ENCODE measurements around the gene SLBP.

The SLBP gene
- 46.0 reads per million, percentile 66 among the genes with 10 or more reads in this experiment for total RNA-seq

GRCh38 chr4:1712216-1713002 lies at the start of gene SLBP:
SLBP (minus strand) TSS chr4:1712319; CDS start chr4:1712188, 131 bp downstream.
- DNase-seq, result peak; percentile 98

- DNase-seq, result no peak
Observed at GRCh38 chr4:1761130-1761689, 49.1 kb upstream of the SLBP start.

GRCh38 chr4:1760521-1761071 lies 48.5 kb upstream of the SLBP start:
- DNase-seq, result no peak

GRCh38 chr4:1759818-1760223 lies 47.7 kb upstream of the SLBP start:
- no peak for DNase-seq

GRCh38 chr4:1759170-1759817 lies 47.2 kb upstream of the SLBP start:
- no peak for DNase-seq

GRCh38 chr4:1758306-1759121 lies 46.4 kb upstream of the SLBP start:
- no peak for DNase-seq

GRCh38 chr4:1757836-1758235 lies 45.7 kb upstream of the SLBP start:
- no peak for DNase-seq

- DNase-seq, result no peak
Observed at GRCh38 chr4:1756893-1757779, 45.0 kb upstream of the SLBP start.

- no peak for DNase-seq
Observed at GRCh38 chr4:1756079-1756478, 44.0 kb upstream of the SLBP start.

GRCh38 chr4:1755297-1755696 lies 43.2 kb upstream of the SLBP start:
- DNase-seq, result no peak

GRCh38 chr4:1754336-1754735 lies 42.2 kb upstream of the SLBP start:
- DNase-seq, result no peak

- no peak for DNase-seq
Observed at GRCh38 chr4:1753697-1754311, 41.7 kb upstream of the SLBP start.

GRCh38 chr4:1753294-1753696 lies 41.2 kb upstream of the SLBP start:
- no peak for DNase-seq

- no peak for DNase-seq
Observed at GRCh38 chr4:1752284-1753041, 40.3 kb upstream of the SLBP start.

- no peak for DNase-seq
Observed at GRCh38 chr4:1751919-1752283, 39.8 kb upstream of the SLBP start.

GRCh38 chr4:1751155-1751918 lies 39.2 kb upstream of the SLBP start:
- DNase-seq, result no peak

- DNase-seq, result no peak
Observed at GRCh38 chr4:1750381-1751154, 38.4 kb upstream of the SLBP start.

GRCh38 chr4:1749826-1750225 lies 37.7 kb upstream of the SLBP start:
- no peak for DNase-seq

GRCh38 chr4:1749370-1749769 lies 37.3 kb upstream of the SLBP start:
- DNase-seq, result no peak
